ENCODE results near the gene HNRNPUL2.

Gene HNRNPUL2

DNA sequence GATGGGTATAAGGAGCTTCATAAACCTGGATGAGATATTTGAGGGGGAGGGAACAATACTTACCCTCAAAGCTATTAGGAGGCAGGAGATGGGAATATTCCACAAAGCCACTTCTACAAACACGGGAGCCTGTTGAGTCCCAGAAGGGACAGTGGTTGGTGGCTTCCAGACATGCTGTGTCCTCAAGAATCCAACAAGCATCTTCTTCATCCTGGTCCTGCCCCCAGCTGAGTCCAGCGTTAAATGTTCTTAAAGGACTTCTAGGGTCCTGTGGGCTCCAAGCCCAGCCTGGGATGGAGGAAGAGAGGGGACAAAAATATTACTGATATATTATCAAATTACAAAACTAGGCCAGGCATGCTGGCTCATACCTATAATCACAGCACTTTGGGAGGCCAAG is 59.8 kb downstream of the HNRNPUL2 start:
- DNase-seq (ENCODE audit: low read depth in 2 of 2), result no peak

- no peak for DNase-seq (ENCODE audit: low read depth in 2 of 2)
These were observed 60.9 kb downstream of the HNRNPUL2 start for GRCh38 chr11:62666259-62666926.

DNA sequence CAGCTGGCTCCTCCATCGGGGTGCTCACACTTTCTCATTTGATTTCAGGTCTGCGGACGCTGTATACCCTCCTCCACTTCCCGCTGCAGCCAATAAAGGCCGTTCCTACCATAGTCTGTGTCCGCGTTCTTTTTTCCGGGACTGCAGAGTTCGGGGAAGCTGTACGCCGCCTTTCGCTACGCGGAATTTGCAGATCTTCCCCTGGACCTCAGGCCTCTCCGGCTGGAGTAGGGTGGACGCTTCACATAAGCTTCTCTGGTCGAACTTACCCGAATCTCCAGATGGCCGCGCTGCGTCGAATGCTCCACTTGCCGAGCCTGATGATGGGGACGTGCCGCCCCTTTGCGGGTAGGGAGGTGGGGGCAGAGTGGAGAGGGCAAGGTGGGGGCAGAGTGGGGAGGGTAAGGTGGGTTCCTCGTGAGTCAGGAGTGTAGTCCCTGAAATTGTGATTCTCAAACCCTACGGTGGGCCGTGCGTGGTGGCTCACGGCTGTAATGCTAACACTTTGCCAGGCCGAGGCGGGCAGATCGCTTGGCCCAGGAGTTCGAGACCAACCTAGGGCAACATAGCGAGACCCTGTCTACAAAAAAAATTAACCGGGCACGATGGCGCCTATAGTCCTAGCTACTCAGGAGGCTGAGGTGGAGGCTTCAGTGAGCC is 61.5 kb downstream of the HNRNPUL2 start:
- DNase-seq (ENCODE audit: low read depth in 2 of 2), result peak in 1 of 2 donors; percentile 42

DNA sequence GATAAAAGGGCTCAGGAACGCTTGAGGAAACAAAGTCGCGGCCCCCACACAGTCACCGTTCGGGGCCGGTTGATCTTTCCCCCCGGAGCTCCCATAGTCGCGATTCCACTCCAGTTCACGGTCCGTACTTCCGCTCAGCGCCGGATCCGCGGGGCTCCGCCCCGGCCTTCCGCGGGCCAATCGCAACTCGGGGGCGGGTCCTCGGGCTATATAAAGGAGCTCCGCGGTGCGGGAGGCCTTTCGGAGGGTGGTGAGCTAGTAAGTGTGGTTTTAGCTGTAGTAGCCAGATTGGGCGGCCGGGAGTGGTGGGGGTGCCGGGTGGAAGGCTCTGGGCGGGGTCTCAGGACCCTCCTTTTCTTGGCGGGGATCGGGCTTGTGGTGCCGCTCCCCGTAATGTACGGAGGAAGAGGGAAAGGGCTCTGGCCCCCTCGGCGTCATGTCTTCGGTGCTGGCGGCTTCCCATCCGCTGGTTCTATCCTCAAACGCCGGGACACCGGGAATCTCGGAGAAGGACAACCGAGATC is 62.1 kb downstream of the HNRNPUL2 start, which contains the start of the genes C11orf98 and CSKMT:
Gene C11orf98 (minus strand): TSS at position 136 of the 524 bp plus-strand sequence. CDS start 41 bp downstream, at position 95.
Gene CSKMT (plus strand): TSS at position 238 of the 524 bp plus-strand sequence. CDS start 568 bp downstream, outside the sequence.
- peak; percentile 94 to 95 for DNase-seq (ENCODE audit: low read depth in 2 of 2)

DNA sequence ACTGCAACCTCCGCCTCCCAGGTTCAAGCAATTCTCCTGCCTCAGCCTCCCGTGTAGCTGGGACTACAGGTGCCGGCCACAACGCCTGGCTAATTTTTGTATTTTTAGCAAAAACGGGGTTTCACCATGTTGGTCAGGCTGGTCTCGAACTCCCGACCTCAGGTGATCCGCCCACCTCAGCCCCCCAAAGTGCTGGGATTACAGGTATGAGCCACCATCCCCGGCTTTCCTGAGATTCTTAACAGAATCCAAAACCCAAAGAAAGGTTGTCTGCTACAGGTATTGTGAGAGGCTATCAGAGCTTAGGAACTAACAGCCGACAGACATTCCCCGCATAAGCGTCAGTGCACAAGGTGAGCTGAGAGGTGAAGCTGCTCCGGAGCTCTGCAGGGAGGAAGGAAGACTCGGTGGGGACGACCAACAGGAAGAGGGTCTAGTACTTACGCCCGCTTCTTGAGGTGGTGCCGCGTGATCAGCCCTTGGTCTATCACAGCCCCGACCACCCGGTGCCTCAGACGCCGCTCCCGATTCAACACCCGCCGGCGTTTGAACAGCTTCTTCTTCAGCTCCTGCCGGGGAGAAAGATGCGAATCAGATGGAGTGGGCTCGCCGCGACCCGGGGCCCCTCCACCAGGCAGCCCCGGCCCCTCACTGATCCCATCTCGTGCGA is 62.7 kb downstream of the HNRNPUL2 start:
- no peak for DNase-seq (ENCODE audit: low read depth in 2 of 2)

Measured in stimulated activated CD4-positive, alpha-beta T cell treated with anti-CD3 and anti-CD28 coated beads, Interleukin-15, amount 100 ng/mL, for 48 hours (primary cell).